H1 (cell line): ENCODE measurements around the gene ARL10. TPM values are rescaled to one million over a fixed set of nuclear protein-coding genes. Genes with fewer than 3 reads are reported as not detected.

Source experiments
- CHD1 ChIP-seq: IDR thresholded peaks from 2 replicates; pipeline ENCODE4 v1.6.1; 2012; ENCODE audit warnings: low read depth, low read length, improper control_type of control experiment
- KDM5A ChIP-seq: fragments of 200-600 bp; IDR thresholded peaks from 2 replicates; pipeline ENCODE4 v1.7.1; 2012; ENCODE audit warnings: mild to moderate bottlenecking, low read length, inconsistent platforms, mixed read lengths
- NRF1 ChIP-seq: IDR thresholded peaks from 2 replicates; pipeline ENCODE4 v1.6.1; 2011; ENCODE audit warnings: mild to moderate bottlenecking, low read depth, low read length, improper control_type of control experiment
- RAD21 ChIP-seq, 2 experiments: IDR thresholded peaks in 1 of 2; conservative IDR thresholded peaks in 1 of 2; 2 replicates each; pipeline ENCODE4 v1.6.1; 2011; ENCODE audit warnings: low read depth in 2 of 2, low read length in 2 of 2, improper control_type of control experiment in 1 of 2, inconsistent platforms in 1 of 2, mild to moderate bottlenecking in 1 of 2, moderate library complexity in 1 of 2
- RBBP5 ChIP-seq: IDR thresholded peaks from 2 replicates; pipeline ENCODE4 v1.7.1; 2012; ENCODE audit warnings: low read depth, mild to moderate bottlenecking, inconsistent platforms, low read length, moderate library complexity, borderline replicate concordance
- SP1 ChIP-seq: IDR thresholded peaks from 2 replicates; pipeline ENCODE4 v1.6.1; 2011; ENCODE audit warnings: low read depth, low read length
- USF2 ChIP-seq: IDR thresholded peaks from 2 replicates; pipeline ENCODE4 v1.6.1; 2011; ENCODE audit warnings: low read length, improper control_type of control experiment
- polyA plus RNA-seq, 7 experiments: library from polyadenylated mRNA; depleted of rRNA in 3 of 7; stranded (reverse) in 5 of 7; unstranded in 2 of 7; fragments of >200 nt in 5 of 7; fragments of 200-250 nt in 2 of 7; gene quantifications; 1 replicate in 5 of 7; 2 replicates in 1 of 7; 4 replicates in 1 of 7; pipeline versions ENCODE4 v1.2.1 to v1.2.3, GENCODE V29; 2011 to 2013; ENCODE audit warnings: missing spikeins in 2 of 7, mixed read lengths in 2 of 7
- total RNA-seq: library from RNA; stranded (reverse); fragmentation: NEBNext Ultra II Directional; extraction: Animal tissue kit (Norgen Biotek cat#: 25700); gene quantifications from 2 replicates; pipeline ENCODE4 v1.2.1, GENCODE V29; 2021

The ARL10 gene
- total and polyA plus RNA-seq, 2 of the 8 experiments (the other 6 are each of a cell fraction or from before 2014, with no cell fraction given), result 3.1 to 7.4 TPM

GRCh38 chr5:176362233-176362490 is 3.1 kb upstream of the ARL10 start (continued):
- TF ChIP-seq USF2 (no peak), SP1 (no peak), RBBP5 (no peak), KDM5A (no peak), RAD21 (IDR thresholded peaks at IDR 0.05 in 1 of 2, conservative IDR thresholded peaks at IDR 0.05 in 1 of 2; ENCODE audit: low read depth in 2 of 2, low read length in 2 of 2) (no peak), NRF1 (no peak), CHD1 (no peak)
